Measurements from ENCODE around the gene FNIP1. TPM values are rescaled to one million over a fixed set of nuclear protein-coding genes. Genes with fewer than 3 reads are reported as not detected.

The FNIP1 gene
- total and polyA plus RNA-seq, 9 of the 15 experiments (the other 6 are each of a cell fraction or from before 2014, with no cell fraction given), result 5.0 to 32.8 (median 18.4) TPM

- peak in 1 of 2 experiments; percentile 70; a peak in 2 of 4 replicates for TF ChIP-seq FOXA3 (CRISPR knock-in tag; conservative IDR thresholded peaks at IDR 0.05 in 1 of 2, IDR thresholded peaks at IDR 0.05 in 1 of 2)
- peak; percentile 17 for TF ChIP-seq POLR2B (IDR thresholded peaks at IDR 0.05; ENCODE audit: low read depth, partially characterized antibody)
- no peak for TF ChIP-seq RREB1 (CRISPR knock-in tag; IDR thresholded peaks at IDR 0.05)
- TF ChIP-seq MYC (IDR thresholded peaks at IDR 0.05; ENCODE audit: low read depth, low read length), result no peak
- TF ChIP-seq MYC (CRISPR knock-in tag; IDR thresholded peaks at IDR 0.05; ENCODE audit: borderline replicate concordance, low read depth), result no peak
- TF ChIP-seq TCF7L2 (IDR thresholded peaks at IDR 0.05; ENCODE audit: low read depth, low read length), result no peak
- 0 out of 2 replicates have a peak, but pooled peaks have one; percentile 27 for TF ChIP-seq SMARCC2 (IDR thresholded peaks at IDR 0.05; ENCODE audit: low read depth)
- TF ChIP-seq BACH1 (tag; IDR thresholded peaks at IDR 0.05), result no peak
- TF ChIP-seq TEAD4 (IDR thresholded peaks at IDR 0.05; ENCODE audit: low read length), result peak; percentile 95
- TF ChIP-seq TEAD4 (CRISPR knock-in tag; IDR thresholded peaks at IDR 0.05; ENCODE audit: borderline replicate concordance), result no peak
- TF ChIP-seq HMBOX1 (IDR thresholded peaks at IDR 0.05), result peak; percentile 96
- TF ChIP-seq ZNF512 (tag; IDR thresholded peaks at IDR 0.05), result no peak
- TF ChIP-seq PHB (CRISPR knock-in tag; IDR thresholded peaks at IDR 0.05), result no peak
- no peak for TF ChIP-seq SNAPC5 (CRISPR knock-in tag; IDR thresholded peaks at IDR 0.05)
- TF ChIP-seq ZNF121 (CRISPR knock-in tag; conservative IDR thresholded peaks at IDR 0.05), result no peak
- no peak for TF ChIP-seq MBD2 (IDR thresholded peaks at IDR 0.05; ENCODE audit: borderline replicate concordance, low read depth)
- TF ChIP-seq TEAD2 (tag; IDR thresholded peaks at IDR 0.05), result no peak
These were observed 156.6 kb downstream of the FNIP1 start (continued) for GRCh38 chr5:131640043-131640856.

Measured in K562 (cell line).